HG02852 (cell line): ENCODE data around the gene CSRP3.

ENCODE experiments used
- ATAC-seq: cut with Tn5 transposase; IDR thresholded peaks from one replicate; pipeline ENCODE4 v1.9.1; 2021; ENCODE audit warnings: mild to moderate bottlenecking, moderate library complexity; ENCODE audit not compliant: unreplicated experiment

The CSRP3 gene

GRCh38 chr11:19226378-19227195 is 24.8 kb upstream of the CSRP3 start:
- no peak for ATAC-seq

- ATAC-seq, result no peak
These were observed 23.8 kb upstream of the CSRP3 start for GRCh38 chr11:19225581-19225980.

GRCh38 chr11:19225123-19225522 is 23.3 kb upstream of the CSRP3 start:
- ATAC-seq, result no peak

- ATAC-seq, result no peak
These were observed 19.3 kb upstream of the CSRP3 start for GRCh38 chr11:19220903-19221724.

GRCh38 chr11:19218786-19219460 is 17.1 kb upstream of the CSRP3 start:
- ATAC-seq, result no peak

GRCh38 chr11:19218216-19218615 is 16.4 kb upstream of the CSRP3 start:
- no peak for ATAC-seq

- no peak for ATAC-seq
These were observed 15.1 kb upstream of the CSRP3 start for GRCh38 chr11:19216709-19217374.

GRCh38 chr11:19216021-19216420 is 14.2 kb upstream of the CSRP3 start:
- no peak for ATAC-seq

GRCh38 chr11:19209617-19210370 is 8.0 kb upstream of the CSRP3 start:
- no peak for ATAC-seq

- ATAC-seq, result no peak
These were observed 7.3 kb upstream of the CSRP3 start for GRCh38 chr11:19208959-19209546.

- ATAC-seq, result no peak
These were observed 6.4 kb upstream of the CSRP3 start for GRCh38 chr11:19208181-19208580.

GRCh38 chr11:19204836-19205235 is 3.1 kb upstream of the CSRP3 start:
- no peak for ATAC-seq

GRCh38 chr11:19200410-19201201 is 1.2 kb downstream of the CSRP3 start:
- no peak for ATAC-seq

GRCh38 chr11:19199771-19200170 is 2.0 kb downstream of the CSRP3 start:
- ATAC-seq, result no peak

GRCh38 chr11:19199048-19199447 is 2.7 kb downstream of the CSRP3 start:
- no peak for ATAC-seq

- no peak for ATAC-seq
These were observed 5.4 kb downstream of the CSRP3 start for GRCh38 chr11:19196432-19196831.

GRCh38 chr11:19194620-19195308 is 7.0 kb downstream of the CSRP3 start:
- no peak for ATAC-seq

GRCh38 chr11:19193916-19194315 is 7.9 kb downstream of the CSRP3 start:
- ATAC-seq, result no peak
